Activated effector memory CD4-positive, alpha-beta T cell treated with Interleukin-2 at 50 U/mL for 16 hours (primary cell): Measurements from ENCODE around the gene CCDC57.

Experiments used
- DNase-seq: peaks from one replicate; pipeline ENCODE4 v3.0.0-alpha.2; 2020

The CCDC57 gene

DNA sequence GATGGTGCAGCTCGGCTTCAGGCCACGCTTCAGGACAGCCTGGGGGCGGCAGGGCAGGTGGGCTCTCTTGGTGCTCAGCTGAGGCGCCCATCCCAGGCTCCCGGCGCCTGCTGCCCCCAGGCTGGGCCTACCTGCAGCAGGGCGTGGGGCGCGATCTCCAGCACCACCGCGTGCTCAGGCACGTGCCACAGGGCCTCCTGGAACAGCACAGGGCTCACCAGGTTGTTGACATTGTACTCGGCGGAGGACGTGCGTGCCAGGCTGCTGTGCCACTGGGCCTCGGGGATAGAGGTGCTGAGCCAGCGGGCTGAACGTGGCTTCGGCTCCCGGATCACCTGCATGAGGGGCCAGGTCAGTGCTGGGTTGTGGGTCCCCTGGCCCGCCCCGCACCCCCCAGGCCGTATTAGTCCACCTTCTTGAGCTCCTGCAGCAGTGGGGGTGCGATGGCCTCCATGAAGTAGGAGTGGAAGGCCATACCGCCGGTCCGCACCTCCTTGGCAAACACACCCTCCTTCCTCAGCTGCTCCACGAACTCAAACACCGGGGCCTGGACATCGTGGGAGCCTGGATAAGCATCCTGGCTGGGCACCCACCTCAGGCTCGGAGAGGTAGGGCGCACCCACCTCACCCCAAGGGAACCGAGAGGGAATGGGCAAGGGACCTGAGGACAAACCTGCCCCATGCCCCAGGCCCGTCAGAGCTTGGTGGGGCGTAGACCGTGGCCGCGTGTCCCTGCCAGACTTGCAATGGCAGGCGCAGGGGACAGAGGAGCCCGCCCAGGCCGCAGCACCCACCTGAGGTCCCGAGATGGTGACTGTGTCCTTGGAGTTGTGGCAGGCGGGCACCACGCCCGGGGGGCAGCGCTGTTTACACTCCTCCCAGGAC is 123.6 kb downstream of the CCDC57 start:
- no peak for DNase-seq

DNA sequence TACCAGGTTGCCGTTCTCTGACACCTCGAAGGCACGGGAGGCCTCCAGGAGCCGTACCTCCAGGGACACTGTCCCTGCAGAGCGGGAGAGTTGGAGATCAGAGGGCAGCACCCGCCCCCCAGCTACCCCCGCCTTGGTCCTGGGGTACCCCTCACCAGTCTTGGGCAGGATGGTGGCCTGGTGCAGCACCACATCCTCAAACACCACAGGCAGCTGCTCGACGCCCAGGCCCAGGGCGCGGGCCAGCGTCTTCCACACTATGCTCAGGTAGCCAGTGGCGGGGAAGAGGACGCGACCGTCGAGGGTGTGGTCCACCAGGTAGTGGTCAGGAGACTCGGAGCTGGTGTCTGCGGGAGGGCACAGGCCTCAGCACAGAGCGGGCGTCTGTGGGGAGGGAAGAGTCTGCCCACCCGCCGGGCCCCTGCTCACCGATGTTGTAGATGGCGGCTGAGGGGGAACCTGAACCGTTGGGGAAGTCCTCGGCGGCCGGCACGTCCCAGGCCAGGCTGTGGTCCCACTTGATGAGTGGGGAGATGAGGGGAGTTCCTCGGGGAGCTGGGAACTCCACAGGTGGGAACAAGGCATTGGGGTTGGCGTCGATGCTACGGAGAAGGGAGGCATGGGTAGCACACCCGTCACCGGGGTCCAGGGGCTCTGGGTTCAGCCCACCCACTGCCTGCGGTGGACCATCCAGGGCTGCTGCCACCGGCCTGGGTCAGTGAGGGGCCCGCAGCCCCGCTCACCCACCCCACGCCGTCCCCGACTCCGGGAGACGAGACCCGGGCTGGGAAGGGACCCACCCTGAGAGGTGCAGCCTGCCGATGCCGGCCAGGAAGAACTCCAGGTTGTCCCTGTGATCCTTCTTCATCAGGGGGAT is 124.4 kb downstream of the CCDC57 start:
- no peak for DNase-seq

DNA sequence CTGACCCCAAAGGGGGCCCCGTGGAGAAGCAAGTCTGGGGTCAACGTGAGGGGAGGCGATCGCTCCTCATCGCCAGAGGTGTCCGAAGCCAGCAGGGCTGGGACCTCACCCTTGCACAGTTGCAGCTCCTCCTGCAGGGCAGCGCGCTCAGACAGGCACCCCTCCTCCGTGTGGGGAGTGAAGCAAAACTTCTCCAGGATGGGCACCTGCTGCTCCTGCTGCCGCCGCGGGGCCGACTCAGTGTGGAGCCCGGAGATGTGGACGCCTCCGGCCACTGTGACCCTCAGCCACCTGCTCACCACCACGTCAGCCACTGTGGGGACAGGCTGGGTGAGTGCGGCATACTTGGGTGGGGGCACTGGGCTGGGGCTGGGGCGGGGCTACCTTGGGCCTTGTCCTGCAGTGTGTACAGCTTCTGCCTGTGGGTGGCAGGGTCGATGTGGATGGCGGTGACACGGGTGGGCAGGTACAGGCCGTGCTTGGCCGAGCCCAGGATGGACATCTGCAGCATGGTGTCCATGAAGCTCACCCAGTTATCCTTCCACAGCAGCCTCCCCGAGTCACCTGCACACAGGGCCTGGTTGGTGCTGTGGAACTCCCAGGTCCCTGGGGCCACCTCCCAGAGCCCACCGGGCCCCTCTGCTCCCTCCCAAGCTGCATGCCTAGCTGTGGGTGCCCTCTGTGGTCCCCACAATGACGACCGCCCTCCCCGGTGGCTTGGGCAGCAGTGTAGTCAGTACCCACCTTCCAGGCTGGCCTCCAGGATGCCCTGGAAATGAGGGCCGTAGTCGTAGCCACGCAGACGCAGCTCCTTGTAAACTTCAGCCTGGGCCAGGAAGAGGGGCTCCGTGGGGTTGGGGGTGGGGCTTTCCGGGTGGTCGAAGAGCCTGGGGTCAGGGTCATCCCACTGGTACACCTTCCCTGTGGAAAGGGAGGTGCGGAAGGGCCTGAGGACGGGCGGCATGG is 125.4 kb downstream of the CCDC57 start:
- no peak for DNase-seq

DNA sequence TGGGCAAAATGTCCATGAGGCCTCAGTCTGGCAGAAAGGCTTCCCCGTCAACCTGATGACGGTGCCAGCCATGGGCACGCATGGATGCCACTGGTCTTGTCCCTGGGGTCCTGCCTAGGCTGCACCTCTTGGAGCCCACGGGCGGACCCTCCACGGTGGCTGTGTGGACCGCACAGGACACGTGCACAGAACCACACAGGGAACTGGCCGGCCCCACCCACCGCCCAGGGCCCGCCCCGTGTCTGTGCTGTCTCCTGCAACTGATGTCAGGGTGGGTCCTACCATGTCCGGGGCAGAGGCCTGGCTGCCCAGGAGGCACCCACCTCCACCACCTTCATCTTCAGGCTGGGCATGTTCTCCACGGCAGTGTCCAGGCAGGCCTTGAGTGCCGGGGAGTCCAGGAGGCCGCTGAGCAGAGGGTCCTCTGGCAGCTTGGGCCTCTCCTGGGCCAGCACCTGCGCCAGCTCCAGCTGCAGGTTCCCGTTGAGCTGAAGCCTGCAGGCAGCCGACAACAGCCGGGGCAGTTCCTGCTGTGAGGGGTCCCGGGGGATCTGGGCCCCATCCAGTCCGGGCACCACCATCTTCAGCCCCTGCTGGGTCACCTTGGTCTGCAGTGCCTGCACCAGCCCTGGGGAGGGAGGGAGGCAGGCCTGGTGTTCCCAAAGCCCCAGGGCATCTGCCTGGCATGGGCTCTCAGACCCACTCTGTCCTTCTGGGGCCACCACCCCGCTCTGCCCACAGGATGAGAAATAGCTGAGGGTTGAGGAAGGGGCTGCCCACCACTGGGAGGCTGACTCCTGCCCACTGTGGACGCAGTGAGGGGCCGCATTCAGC is 126.5 kb downstream of the CCDC57 start:
- no peak for DNase-seq

DNA sequence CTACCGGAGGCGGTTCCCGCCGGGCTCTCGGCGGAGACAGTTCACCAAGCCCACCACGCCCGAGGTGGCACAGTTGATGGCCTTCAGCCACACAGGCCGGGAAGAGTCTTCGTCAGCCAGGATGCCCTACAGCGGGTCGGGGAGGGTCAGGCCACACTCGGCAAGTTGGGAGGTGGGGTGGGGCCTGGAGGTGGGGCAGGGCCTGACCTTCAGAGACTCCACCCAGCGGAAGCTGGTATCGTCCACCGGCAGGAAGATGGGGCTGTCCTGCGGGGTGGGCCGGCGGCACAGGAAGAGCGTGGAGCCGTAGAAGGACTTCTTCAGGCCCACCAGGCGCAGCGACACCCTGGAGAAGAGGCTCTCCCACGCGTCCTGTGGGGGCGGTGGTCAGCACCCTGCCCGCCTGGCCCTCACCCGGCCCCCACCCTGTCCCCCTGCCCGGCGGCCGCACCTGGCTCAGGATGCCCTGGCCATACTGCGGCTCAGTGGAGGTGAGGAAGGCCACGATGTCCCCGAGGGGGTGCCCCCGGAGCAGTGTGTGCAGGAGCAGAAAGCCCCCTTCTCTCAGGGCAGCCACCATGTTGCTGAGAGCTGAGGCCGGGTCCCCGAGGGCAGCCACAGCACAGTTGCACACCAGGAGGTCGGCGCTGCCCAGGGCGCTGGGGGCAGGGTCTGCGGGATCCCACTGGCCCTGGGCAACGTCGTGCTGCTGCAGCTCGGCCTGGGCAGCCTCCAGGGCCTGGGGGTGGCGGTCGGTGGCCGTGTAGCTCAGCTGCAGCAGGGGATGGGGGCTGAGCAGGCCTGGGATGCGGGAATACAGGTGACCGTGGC is 127.4 kb downstream of the CCDC57 start:
- no peak for DNase-seq

DNA sequence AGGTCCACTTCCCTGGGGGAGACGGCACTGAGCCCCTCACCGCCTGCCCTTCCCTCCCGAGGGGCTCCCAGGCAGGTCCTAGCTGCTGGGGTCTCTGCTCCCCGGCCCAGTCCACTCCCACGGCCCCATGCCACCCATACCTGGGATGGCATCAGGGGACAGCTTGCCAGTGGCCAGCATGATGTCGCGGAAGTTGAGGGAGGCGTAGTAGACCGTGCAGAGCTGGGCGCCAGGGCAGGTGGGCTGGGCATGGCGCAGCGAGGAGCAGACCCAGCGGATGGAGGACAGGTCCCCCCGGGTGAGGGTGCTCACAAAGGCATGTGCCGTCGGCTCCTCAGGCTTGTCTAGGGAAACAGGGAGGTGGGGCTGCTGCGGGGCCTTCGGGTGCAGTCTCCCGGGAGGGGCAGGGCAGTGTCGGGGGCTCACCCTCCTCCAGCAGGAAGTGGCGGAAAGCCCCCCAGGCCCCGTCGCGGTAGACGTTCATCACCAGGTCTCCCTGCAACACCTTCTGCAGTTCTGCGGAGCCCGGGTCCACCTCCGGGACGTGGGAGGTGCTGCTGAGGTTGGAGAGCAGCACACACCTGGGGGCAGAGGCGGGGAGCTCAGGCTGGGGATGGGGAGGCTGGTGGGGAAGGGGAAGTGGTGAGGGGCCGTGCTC is 128.1 kb downstream of the CCDC57 start:
- no peak for DNase-seq

DNA sequence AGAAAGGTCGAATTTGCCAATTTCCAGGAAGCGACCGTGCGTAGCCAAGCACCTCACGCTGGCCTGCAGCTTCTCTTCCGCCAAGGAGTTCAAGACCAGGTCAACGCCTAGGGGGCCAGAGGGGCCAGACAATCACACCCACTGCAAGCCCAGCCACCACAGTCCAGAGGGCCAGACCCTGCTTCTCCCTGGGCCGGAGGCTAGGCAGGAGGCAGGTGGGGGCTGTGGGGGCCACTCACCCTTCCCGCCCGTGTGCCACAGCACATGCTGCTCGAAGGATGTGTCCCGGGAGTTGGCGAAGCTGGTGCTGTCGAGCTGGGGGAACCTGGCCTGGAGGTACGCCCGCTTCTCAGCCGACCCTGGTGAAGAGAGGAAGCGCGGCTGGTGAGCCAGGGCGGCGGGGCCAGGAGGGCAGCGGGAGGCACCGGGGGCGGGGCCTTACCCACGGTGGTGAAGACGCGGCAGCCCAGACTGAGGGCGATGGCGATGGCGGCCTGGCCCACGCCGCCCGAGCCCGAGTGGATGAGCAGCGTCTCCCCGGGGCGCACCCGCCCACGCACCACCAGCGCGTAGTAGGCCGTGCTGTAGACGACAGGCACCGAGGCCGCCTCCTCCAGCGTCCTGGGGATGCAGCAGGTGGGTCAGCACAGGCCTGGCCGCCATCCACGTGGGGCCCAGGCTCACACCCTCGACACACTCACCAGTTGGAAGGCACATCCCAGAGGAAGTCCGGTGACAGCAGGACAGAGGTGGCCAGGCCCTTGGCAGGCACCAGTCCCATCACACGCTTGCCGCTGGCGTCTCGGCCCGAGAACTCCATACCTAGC is 128.9 kb downstream of the CCDC57 start:
- DNase-seq, result no peak

DNA sequence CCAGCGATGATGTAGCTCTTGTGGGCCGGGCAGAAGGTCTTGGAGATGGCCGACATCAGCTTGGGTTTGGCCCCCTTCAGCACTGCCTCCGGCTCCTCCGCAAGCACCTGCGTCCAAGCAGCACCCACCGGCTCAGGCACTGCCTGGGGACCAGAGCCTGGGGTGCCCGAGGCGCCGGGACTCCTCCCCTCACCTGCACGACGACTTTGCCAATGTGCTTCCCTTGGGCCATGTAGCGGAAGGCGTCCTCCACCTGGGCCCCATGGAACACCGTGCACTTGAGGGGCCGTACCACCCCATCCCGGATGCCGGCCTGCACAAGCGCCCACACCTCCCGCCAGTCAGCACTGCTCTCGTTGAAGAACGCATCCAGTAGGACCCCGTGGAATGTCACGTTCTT is 129.6 kb downstream of the CCDC57 start:
- DNase-seq, result no peak

DNA sequence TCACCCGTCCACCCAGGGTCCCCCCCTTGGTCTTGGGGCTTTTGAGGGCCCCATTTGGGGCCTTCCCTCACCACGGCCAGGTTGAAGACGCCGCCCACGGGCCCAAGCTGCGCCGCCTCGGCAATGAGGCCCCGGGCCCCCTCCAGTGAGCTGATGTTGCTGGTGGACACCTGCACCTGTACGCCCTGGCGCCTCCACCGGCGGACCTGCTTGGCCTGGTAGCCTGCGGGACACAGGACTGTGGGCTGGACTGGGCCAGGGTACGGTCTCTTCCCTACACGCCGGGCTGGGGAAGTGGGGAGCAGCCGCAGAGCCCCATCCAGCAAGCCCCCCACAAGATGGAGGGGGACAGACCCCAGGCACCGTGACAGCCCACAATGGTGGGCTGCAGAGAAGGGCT is 130.2 kb downstream of the CCDC57 start:
- DNase-seq, result no peak

DNA sequence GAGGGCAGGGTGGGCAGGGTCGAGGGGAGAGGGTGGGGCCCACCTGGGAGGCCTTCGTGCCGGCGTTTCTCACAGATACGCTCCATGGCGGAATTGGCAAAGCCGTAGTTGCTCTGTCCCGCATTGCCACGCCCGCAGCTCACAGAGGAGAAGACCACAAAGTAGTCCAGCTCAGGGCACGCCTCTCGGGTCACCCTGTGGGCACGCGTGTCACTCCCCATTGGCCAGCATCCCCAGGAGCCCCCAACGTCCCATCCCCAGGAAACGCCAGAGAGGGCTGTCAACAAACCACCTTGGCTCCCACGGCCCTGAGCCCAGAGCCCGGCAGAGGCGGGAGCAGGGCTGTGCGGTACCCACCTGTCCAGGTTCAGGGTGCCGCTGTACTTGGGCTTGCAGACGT is 130.7 kb downstream of the CCDC57 start:
- no peak for DNase-seq

DNA sequence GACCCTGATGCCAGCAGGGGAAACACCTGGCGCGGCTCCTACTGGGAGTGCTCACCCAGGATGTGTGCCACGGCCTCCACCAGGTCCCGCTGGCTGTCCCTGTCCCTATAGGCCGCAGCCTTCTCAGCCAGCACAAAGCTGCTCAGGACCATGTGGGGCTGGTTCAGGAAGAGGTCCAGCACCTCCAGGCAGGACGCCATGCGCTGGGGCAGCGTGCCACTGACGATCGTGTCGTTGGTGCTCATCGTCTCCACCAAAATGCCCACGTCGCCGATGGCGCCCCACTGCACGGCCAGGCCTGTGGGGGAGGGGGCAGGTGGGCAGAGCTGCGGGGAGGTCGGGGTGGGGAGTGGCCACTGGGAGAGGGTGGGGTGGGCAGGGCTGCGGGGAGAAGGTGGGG is 131.1 kb downstream of the CCDC57 start:
- no peak for DNase-seq

DNA sequence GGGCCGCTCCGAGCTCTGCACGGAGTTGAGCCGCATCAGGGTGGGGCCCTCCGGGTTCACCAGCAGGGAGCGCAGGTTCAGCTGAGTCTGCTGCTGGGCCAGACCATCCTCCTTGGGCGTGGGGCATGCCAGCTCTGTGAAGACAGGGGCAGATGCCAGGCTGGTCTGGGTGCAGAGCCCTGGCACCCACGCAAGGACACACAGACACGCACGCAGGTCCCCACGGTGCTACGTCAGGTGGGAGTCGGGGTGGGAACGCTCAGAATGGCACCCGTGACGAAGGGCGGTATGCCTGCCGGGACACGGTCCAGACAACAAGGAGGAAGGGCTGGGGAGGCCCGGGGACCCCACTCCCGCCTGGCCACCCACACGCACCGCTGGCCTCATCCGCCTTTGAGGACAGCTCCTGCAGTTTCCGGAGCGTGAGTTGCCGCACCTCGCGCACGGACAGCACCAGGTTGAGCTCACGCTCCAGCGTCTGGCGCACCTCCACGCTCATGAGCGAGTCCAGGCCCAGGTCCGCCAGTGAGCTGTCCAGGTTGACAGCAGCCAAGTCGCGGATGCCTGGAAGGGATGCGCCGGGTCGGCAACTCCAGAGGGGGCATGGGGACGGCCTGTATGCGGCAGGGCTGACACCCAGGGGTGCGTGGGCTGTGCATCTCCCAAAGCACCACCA is 131.7 kb downstream of the CCDC57 start:
- DNase-seq, result no peak

DNA sequence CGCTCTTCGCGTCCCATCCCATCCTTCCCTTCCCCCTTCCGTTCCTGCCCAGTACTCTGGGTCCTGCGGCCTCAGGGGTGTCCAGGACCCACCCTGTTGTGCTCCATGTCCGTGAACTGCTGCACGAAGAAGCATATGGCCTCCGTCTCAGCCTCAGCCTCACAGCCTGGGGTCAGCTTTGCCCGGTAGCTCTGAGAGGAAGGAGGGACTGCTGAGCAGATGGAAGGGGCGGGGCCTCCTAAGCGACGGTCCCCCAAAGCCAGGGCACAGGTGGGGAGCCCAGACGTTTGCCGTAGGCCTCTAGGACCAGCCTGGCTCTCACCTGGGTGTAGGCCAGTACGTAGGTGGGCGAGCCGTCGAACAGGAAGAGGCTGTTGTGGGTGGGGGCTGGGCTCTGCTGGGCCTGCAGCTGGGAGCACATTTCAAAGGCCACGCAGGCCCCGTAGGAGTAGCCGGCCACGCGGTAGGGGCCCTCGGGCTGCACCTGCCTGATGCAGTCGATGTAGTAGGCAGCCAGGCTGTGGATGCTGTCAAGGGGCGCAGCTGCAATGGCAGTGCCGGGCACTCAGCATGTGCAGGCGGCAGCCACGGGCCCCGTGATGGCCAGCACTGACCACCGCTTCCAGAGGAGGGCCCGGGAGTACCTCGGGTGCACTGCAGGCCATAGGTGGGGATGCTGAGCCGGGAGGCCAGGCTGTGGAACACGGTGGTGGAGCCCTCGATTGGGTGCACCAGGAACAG is 132.4 kb downstream of the CCDC57 start:
- DNase-seq, result no peak

DNA sequence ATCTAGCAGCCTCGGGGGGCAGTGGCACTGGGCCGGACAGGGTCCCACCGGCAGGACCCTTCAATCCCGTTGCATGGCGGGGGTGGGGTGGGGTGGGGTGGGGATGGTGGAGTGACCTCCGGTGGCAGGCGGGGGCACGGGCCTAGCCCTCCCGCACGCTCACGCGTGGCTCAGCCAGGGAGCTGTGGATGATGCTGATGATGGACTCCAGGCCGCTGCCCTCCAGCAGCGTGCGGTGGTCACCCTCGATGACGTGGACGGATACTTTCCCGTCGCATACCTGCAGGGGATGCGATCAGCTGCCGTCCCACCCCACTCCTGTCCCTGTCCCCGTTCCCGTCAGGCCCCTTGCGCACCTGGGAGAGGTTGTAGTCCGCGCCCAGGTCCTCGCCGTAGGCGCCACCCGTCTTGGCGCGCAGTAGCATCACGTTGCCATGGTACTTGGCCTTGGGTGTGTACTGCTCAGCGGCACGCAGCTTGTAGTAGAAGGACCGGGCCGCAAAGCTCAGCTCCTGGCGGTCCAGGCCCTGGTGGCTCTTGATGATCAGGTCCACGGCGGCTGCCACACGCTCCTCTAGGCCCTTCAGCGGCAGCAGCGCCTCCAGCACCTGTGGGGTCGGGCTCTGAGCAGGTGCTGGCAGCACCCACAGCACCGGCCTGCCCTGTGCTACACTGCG is 133.5 kb downstream of the CCDC57 start:
- DNase-seq, result no peak

DNA sequence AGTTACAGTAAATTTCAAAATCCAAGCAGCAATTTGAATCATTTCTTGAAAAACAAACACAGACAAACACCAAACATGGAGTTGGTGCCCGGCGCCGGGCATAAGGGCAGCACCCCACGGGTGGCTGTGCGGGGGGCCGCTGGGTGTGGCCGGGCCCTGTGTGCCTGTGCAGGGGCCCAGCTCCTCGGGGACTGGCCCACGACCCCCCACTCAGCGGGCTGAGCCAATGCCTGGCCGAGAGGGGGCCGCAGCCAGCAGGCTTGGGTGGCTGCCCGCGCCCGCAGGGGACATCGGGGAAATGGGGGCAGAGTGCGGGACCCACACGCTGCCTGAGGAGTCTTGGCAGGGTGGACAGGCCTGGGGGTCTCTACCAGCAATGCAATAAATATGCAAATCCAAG is 134.2 kb downstream of the CCDC57 start:
- DNase-seq, result no peak

DNA sequence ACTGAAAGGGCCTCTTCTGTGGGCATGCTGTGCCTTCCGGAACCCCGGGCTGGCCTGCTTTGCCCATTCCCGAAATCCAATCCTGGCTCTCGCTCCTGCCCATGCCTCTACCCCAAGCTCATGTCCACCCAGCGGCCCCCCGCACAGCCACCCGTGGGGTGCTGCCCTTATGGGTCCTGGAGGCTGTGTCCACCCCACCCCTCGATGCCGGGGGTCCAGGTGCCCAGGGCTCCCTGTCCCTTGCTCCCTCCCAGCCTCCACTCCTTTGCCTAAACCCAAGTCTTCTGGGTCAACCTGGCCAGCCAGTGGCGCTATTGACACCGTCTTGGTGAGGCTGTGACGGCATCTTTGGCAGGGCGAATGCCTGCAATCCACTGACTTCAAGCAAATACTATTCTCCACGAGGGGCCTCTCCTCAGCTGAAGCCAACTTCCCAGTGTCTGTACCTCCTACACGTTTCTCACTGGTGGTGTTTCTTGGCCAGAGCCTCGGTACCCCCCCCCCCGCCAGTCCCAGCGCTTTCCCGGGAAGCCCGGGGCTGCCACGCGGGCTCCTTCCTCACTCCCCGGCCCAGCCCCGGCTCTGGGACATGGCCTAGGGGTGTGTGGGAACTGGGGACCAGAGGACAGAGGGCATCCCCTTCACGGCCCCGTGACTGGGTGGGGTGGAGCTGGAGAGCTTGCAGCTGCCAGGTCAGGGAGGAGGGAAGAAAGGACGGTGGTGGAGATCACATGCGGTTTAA is 134.9 kb downstream of the CCDC57 start:
- DNase-seq, result no peak
